AG04450 (cell line): ENCODE results near the gene POU2AF1. TPM values are rescaled to one million over a fixed set of nuclear protein-coding genes. Genes with fewer than 3 reads are reported as not detected.

ENCODE experiments used
- CTCF ChIA-PET: fragments of 300-600, 350-600 bp; formaldehyde crosslinking; extraction: SDS; loops from one replicate; lab custom pipeline; 2022; ENCODE audit warnings: antibody characterized with exemption, inconsistent platforms; lab: Charles Lee
- POLR2A ChIA-PET: fragments of 350-600 bp; formaldehyde crosslinking; extraction: SDS; loops from one replicate; lab custom pipeline; 2021; ENCODE audit warnings: antibody characterized with exemption, inconsistent platforms; lab: Yijun Ruan, JAX
- DNase-seq: peaks from one replicate; pipeline ENCODE4 v3.0.0-alpha.2; 2011; ENCODE audit warnings: low read depth, low spot score
- H3K27ac ChIP-seq: one replicate; pipeline ENCODE4 v1.5.1; 2012; ENCODE audit warnings: low read depth, low read length, control low read depth
- H3K27me3 ChIP-seq: one replicate; pipeline ENCODE4 v1.6.0; 2012; ENCODE audit warnings: low read length; ENCODE audit not compliant: control insufficient read depth, insufficient read depth
- H3K4me3 ChIP-seq: 2 replicates; pipeline ENCODE4 v1.5.1; 2011; ENCODE audit warnings: mild to moderate bottlenecking, low read depth, low read length, control low read depth
- H3K9me3 ChIP-seq: 2 replicates; pipeline ENCODE4 v1.5.1; 2012; ENCODE audit warnings: low read length; ENCODE audit not compliant: control insufficient read depth, insufficient read depth
- polyA plus RNA-seq: library from polyadenylated mRNA; depleted of rRNA; stranded (reverse); fragments of >200 nt; gene quantifications from 2 replicates; pipeline ENCODE4 v1.2.3, GENCODE V29; 2011
- TF ChIP-seq, protein P1 (sequence below): IDR thresholded peaks from 2 replicates; pipeline ENCODE4 v1.5.1; 2011; ENCODE audit warnings: low read depth, low read length, control low read depth, inconsistent platforms

POU2AF1 gene
- polyA plus RNA-seq, 1 experiment, result not detected

DNA sequence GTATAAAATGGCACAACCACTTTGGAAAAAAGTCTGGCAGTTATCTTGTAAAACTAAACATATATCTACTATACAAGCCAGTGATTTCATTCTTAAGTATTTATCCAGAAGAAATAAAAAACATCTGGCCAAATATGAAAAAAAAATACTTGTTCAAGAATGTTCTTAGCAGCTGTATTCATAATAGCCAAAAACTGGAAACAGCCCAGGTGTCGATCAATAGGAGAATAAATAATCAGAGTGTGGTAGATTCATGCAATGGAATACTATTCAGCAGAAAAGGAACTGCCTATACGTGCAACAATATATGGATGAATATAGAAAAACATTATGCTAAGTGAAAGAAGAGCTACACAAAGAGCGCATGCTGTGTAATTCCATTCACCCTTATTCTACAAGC lies 36.7 kb downstream of the POU2AF1 start:
- CTCF ChIA-PET, result interaction anchor here (0.7 to 2.2 kb wide), 2 partner anchors 60 to 118 kb away, joined by 4 read pairs; no protein-coding TSS in a partner anchor
- Histone ChIP-seq H3K27ac (no peak overlapping the region), H3K4me3 (no peak overlapping the region), H3K27me3 (peaks cover 2% of the 10 kb centered on the region), H3K9me3 (no peaks in the 10 kb centered on the region)
- TF ChIP-seq, protein P1, sequence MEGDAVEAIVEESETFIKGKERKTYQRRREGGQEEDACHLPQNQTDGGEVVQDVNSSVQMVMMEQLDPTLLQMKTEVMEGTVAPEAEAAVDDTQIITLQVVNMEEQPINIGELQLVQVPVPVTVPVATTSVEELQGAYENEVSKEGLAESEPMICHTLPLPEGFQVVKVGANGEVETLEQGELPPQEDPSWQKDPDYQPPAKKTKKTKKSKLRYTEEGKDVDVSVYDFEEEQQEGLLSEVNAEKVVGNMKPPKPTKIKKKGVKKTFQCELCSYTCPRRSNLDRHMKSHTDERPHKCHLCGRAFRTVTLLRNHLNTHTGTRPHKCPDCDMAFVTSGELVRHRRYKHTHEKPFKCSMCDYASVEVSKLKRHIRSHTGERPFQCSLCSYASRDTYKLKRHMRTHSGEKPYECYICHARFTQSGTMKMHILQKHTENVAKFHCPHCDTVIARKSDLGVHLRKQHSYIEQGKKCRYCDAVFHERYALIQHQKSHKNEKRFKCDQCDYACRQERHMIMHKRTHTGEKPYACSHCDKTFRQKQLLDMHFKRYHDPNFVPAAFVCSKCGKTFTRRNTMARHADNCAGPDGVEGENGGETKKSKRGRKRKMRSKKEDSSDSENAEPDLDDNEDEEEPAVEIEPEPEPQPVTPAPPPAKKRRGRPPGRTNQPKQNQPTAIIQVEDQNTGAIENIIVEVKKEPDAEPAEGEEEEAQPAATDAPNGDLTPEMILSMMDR, result no peak
- POLR2A ChIA-PET, result no interaction called here
- DNase-seq, result no peak

DNA sequence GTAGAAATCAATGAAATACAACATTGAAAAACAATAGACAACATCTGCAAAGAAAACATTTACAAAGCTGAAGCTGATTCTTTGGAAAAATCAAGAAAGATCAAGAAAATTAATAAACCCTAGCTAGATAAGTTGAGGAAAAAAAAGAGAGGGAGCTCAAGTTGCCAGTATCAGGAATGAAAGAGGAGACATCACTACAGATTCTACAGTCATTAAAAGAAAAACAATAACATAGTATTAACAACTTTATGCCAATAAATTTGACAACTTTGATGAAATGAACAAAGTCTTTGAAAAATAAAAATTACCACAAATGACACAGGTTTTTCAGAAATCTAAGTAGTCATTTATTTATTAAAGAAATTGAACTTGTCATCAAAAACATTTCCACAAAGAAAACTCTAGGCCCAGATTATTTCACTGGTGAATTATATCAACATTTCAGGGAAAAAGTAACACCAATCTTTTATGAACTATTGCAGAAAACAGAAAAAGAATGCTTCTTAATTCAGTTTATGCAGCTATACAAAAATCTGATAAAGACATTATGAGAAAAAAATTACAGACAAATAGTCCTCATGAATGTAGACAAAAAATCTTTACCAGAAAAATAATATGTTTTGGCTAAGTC lies 39.2 kb downstream of the POU2AF1 start:
- H3K27ac ChIP-seq, result no peak overlapping the region
- no peak for DNase-seq
- CTCF ChIA-PET, result no interaction called here
- no peak overlapping the region for H3K4me3 ChIP-seq
- TF ChIP-seq, protein P1, result no peak
- POLR2A ChIA-PET, result no interaction called here
- no peaks in the 10 kb centered on the region for H3K9me3 ChIP-seq
- peaks cover 9% of the 10 kb centered on the region for H3K27me3 ChIP-seq

DNA sequence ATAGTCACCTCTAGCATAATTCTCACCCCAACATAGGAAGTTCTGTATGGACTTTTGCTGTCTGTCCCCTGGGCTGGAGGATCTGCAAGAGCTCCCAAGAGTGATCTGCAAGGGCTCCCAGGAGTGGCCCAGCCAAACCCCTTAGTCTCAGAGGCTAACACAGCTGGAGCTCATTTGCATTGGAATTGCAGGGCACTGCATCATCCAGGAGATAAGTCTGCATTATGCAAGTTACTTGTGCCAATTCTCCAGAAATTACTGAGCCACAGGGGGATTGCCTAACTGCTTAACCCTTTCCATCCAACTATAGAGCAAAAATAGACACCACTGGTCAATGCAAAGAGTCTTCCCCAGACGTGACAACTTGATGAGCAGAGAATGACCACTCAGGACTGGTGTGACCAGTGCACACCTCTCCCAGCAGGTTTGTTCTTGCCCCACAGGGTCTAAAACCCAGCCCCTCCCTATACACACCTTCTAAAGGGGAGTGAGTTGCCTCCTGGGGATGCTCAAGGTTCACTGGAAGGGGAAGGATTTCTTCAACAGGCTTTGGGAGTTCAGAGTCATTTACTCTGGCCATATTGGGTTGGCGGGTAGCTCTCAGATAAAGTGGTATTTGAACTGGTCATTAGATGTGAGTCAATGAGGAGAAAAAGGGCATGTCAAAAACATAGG lies 42.4 kb downstream of the POU2AF1 start:
- DNase-seq, result no peak
- POLR2A ChIA-PET, result no interaction called here
- H3K4me3 ChIP-seq, result no peak overlapping the region

DNA sequence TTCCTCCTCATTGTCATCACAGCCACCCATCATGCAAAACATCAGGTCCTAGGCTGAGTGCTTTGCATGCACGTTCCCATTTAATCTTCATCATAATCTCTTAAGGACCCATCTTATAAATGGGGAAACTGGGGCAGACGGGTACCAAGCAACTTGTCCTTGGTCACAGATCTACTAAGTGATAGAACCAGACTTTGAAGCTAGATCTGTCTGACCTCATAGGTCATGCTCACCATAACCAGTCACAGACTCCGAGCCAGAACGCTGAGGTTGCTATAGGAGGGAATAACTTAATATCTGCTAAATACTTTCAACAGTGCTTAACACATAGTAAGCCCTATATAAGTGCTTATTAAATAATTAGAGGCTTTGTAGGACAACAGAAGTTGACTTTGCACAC lies 43.0 kb downstream of the POU2AF1 start:
- no peaks in the 10 kb centered on the region for H3K9me3 ChIP-seq
- peaks cover 13% of the 10 kb centered on the region for H3K27me3 ChIP-seq
- TF ChIP-seq, protein P1, result no peak
- no peak for DNase-seq
- no peak overlapping the region for H3K4me3 ChIP-seq
- ChIA-PET CTCF (no interaction called here), POLR2A (no interaction called here)
- H3K27ac ChIP-seq, result no peak overlapping the region

More for the DNA sequence above, 42.4 kb downstream of the POU2AF1 start:
- CTCF ChIA-PET, result no interaction called here
- no peak overlapping the region for H3K27ac ChIP-seq
- H3K9me3 ChIP-seq, result no peaks in the 10 kb centered on the region
- TF ChIP-seq, protein P1, result no peak
- peaks cover 13% of the 10 kb centered on the region for H3K27me3 ChIP-seq

DNA sequence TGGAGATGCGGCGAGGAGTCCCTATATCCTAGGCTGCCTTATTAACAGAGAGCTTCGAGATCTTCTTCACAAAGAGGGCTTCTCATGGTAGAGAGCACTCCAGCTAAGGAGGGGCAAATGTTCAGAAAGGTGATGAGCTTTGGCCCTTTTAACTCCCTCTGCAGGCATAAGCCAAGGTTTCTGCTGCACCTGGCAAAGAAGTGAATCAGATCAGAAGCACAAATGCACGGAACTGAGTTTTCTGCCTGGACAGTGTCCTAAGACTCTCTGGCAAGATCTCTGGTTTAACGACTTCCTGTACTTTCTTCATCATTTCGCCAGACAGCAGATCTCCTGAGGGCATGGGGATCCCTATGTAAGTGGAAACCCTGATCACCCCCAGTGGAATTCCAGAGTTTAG lies 43.5 kb downstream of the POU2AF1 start:
- ChIA-PET POLR2A (no interaction called here), CTCF (no interaction called here)
- Histone ChIP-seq H3K4me3 (no peak overlapping the region), H3K27me3 (peaks cover 13% of the 10 kb centered on the region), H3K9me3 (no peaks in the 10 kb centered on the region), H3K27ac (no peak overlapping the region)
- DNase-seq, result no peak
- TF ChIP-seq, protein P1, result no peak
